Activated CD8-positive, alpha-beta T cell treated with anti-CD3 and anti-CD28 coated beads, Interleukin-2, amount 10 ng/mL, durations not matched to agents 7 days and 5 days (primary cell): ENCODE results near the gene MICALL1. TPM values are rescaled to one million over a fixed set of nuclear protein-coding genes. Genes with fewer than 3 reads are reported as not detected.
A peak's percentile ranks its signal among the peaks of the same experiment; 100 is the strongest.
"Not testable (repeated sequence)": the region's sequence is repeated elsewhere in the genome, so short reads cannot be mapped to it uniquely, and the experiment has no call there.

Experiments used
- ATAC-seq: fragments of 150-1000 bp; cut with Tn5 transposase; one replicate; pipeline ENCODE4 v1.10.0; 2021; ENCODE audit warnings: moderate library complexity
- CTCF ChIA-PET: fragments of 350-600 bp; sonication (Branson Sonifier 250); formaldehyde crosslinking; loops from one replicate; lab custom pipeline; 2021; ENCODE audit warnings: antibody characterized with exemption; lab: Charles Lee
- POLR2A ChIA-PET: fragments of 350-600 bp; sonication (Branson Sonifier 250); formaldehyde crosslinking; loops from one replicate; lab custom pipeline; 2021; ENCODE audit warnings: antibody characterized with exemption; lab: Charles Lee
- DNase-seq: peaks from one replicate; pipeline ENCODE4 v3.0.0-alpha.2; 2020
- H3K27ac Mint-ChIP-seq: one replicate; pipeline ENCODE4 v1.8.0; 2021; ENCODE audit warnings: mild to moderate bottlenecking, mixed read lengths
- H3K27me3 Mint-ChIP-seq: one replicate; pipeline ENCODE4 v1.8.0; 2021; ENCODE audit warnings: low read depth, mixed read lengths
- H3K36me3 Mint-ChIP-seq: one replicate; pipeline ENCODE4 v1.8.0; 2021; ENCODE audit warnings: low read depth, mixed read lengths
- H3K4me1 Mint-ChIP-seq: one replicate; pipeline ENCODE4 v1.8.0; 2021; ENCODE audit warnings: low read depth, mixed read lengths
- H3K4me3 Mint-ChIP-seq: one replicate; pipeline ENCODE4 v1.8.0; 2021; ENCODE audit warnings: mild to moderate bottlenecking, mixed read lengths
- H3K9me3 Mint-ChIP-seq: one replicate; pipeline ENCODE4 v1.8.0; 2022; ENCODE audit warnings: mixed read lengths; ENCODE audit not compliant: insufficient read depth
- total RNA-seq, 2 experiments: library from RNA; stranded (reverse); gene quantifications; one replicate each; pipeline ENCODE4 v1.2.3, GENCODE V29; 2021

MICALL1 gene
- total RNA-seq, 2 experiments from 2014 or later, result 21.3 to 24.5 TPM

GRCh38 chr22:37951305-37951704, 45.2 kb downstream of the MICALL1 start:
- Mint-ChIP-seq H3K4me3 (no peak overlapping the region), H3K4me1 (peaks cover 23% of the 10 kb centered on the region), H3K9me3 (no peaks in the 10 kb centered on the region), H3K27ac (no peak overlapping the region), H3K27me3 (peaks cover 17% of the 10 kb centered on the region), H3K36me3 (peaks cover 3% of the 10 kb centered on the region)
- ATAC-seq (no peak), DNase-seq (no peak)
- CTCF ChIA-PET, result no interaction called here
- POLR2A ChIA-PET, result no interaction called here

GRCh38 chr22:37952629-37953028, 46.5 kb downstream of the MICALL1 start:
- CTCF ChIA-PET, result interaction anchor here (2.3 to 3.2 kb wide), 2 partner anchors 18 to 22 kb away, joined by 7 to 11 read pairs; no protein-coding TSS in a partner anchor
- peaks cover 17% of the 10 kb centered on the region for H3K27me3 Mint-ChIP-seq
- peaks cover 23% of the 10 kb centered on the region for H3K4me1 Mint-ChIP-seq
- peaks cover 14% of the 10 kb centered on the region for H3K36me3 Mint-ChIP-seq
- DNase-seq, POLR2A ChIA-PET, H3K27ac Mint-ChIP-seq, H3K9me3 Mint-ChIP-seq, ATAC-seq: not testable (repeated sequence)
- H3K4me3 Mint-ChIP-seq, result peak overlapping the region; percentile 99

GRCh38 chr22:37953062-37953436, 47.0 kb downstream of the MICALL1 start:
- Mint-ChIP-seq H3K36me3 (peaks cover 17% of the 10 kb centered on the region), H3K9me3 (no peaks in the 10 kb centered on the region), H3K4me3 (peak overlapping the region; percentile 99), H3K27ac (peak overlapping the region; percentile 96), H3K4me1 (peaks cover 23% of the 10 kb centered on the region), H3K27me3 (peaks cover 17% of the 10 kb centered on the region)
- no peak for DNase-seq
- ATAC-seq, result peak; percentile 59
- POLR2A ChIA-PET, result interaction anchor here (1.1 to 1.7 kb wide), 3 partner anchors 56 to 728 kb away, joined by 3 to 7 read pairs (median 4); partner anchors contain the start of genes LGALS1 and TOMM22
- CTCF ChIA-PET, result interaction anchor here (1.5 to 3.9 kb wide), 5 partner anchors 12 to 145 kb away, joined by 5 to 34 read pairs (median 11); partner anchors contain the start of gene GCAT

- ChIA-PET CTCF (interaction anchor here (0.7 to 3.9 kb wide), 10 partner anchors 12 to 387 kb away, joined by 3 to 34 read pairs (median 5); partner anchors contain the start of gene GCAT), POLR2A (interaction anchor here (1.0 to 1.7 kb wide), 6 partner anchors 48 to 728 kb away, joined by 3 to 7 read pairs (median 4); partner anchors contain the start of genes GCAT, LGALS1, MICALL1 and TOMM22)
- ATAC-seq (peak; percentile 94), DNase-seq (peak; percentile 98)
- H3K4me1 Mint-ChIP-seq, result peaks cover 23% of the 10 kb centered on the region
- no peaks in the 10 kb centered on the region for H3K9me3 Mint-ChIP-seq
- peaks cover 20% of the 10 kb centered on the region for H3K36me3 Mint-ChIP-seq
- peaks cover 14% of the 10 kb centered on the region for H3K27me3 Mint-ChIP-seq
- peak within 1 kb of the TSS; percentile 96 for H3K27ac Mint-ChIP-seq
- peak within 1 kb of the TSS; percentile 99 for H3K4me3 Mint-ChIP-seq
Measured at GRCh38 chr22:37953437-37954179, 47.5 kb downstream of the MICALL1 start, which contains the start of the genes C22orf23 and POLR2F. TSS of gene C22orf23 (minus strand) at chr22:37953601. CDS start at chr22:37953149, 452 bp downstream. TSS of gene POLR2F (plus strand) at chr22:37953699. CDS start at chr22:37953788, 89 bp downstream.

GRCh38 chr22:37954686-37955085, 48.6 kb downstream of the MICALL1 start:
- peaks cover 14% of the 10 kb centered on the region for H3K27me3 Mint-ChIP-seq
- CTCF ChIA-PET, result interaction anchor here (1.1 to 3.9 kb wide), 11 partner anchors 11 to 388 kb away, joined by 3 to 34 read pairs (median 4); partner anchors contain the start of gene MICALL1
- POLR2A ChIA-PET, result interaction anchor here (1.0 to 1.7 kb wide), 4 partner anchors 49 to 147 kb away, joined by 3 to 7 read pairs (median 4); partner anchors contain the start of genes GCAT and MICALL1
- no peaks in the 10 kb centered on the region for H3K9me3 Mint-ChIP-seq
- DNase-seq (no peak), ATAC-seq (no peak)
- no peak overlapping the region for H3K27ac Mint-ChIP-seq
- peaks cover 30% of the 10 kb centered on the region for H3K36me3 Mint-ChIP-seq
- peak overlapping the region; percentile 99 for H3K4me3 Mint-ChIP-seq
- peaks cover 23% of the 10 kb centered on the region for H3K4me1 Mint-ChIP-seq

GRCh38 chr22:37955825-37956397, 49.8 kb downstream of the MICALL1 start:
- H3K27ac Mint-ChIP-seq, DNase-seq, H3K9me3 Mint-ChIP-seq, ATAC-seq, H3K4me3 Mint-ChIP-seq, POLR2A ChIA-PET: not testable (repeated sequence)
- Mint-ChIP-seq H3K36me3 (peaks cover 35% of the 10 kb centered on the region), H3K27me3 (peaks cover 14% of the 10 kb centered on the region), H3K4me1 (peaks cover 23% of the 10 kb centered on the region)
- CTCF ChIA-PET, result interaction anchor here (3.9 kb wide), 1 partner anchor 9 kb away, joined by 34 read pairs; no protein-coding TSS in a partner anchor

- Mint-ChIP-seq H3K27me3 (peaks cover 7% of the 10 kb centered on the region), H3K4me3 (no peak overlapping the region), H3K9me3 (no peaks in the 10 kb centered on the region), H3K36me3 (peaks cover 47% of the 10 kb centered on the region), H3K27ac (no peak overlapping the region), H3K4me1 (peaks cover 23% of the 10 kb centered on the region)
- ATAC-seq, result no peak
- DNase-seq, result no peak
- POLR2A ChIA-PET, result no interaction called here
- CTCF ChIA-PET, result no interaction called here
Measured at GRCh38 chr22:37957232-37957631, 51.1 kb downstream of the MICALL1 start.

GRCh38 chr22:37959231-37959825, 53.2 kb downstream of the MICALL1 start:
- Mint-ChIP-seq H3K4me3 (no peak overlapping the region), H3K9me3 (no peaks in the 10 kb centered on the region), H3K27ac (no peak overlapping the region), H3K4me1 (peaks cover 8% of the 10 kb centered on the region), H3K27me3 (no peaks in the 10 kb centered on the region), H3K36me3 (peaks cover 48% of the 10 kb centered on the region)
- no peak for DNase-seq
- ChIA-PET CTCF (interaction anchor here (0.8 to 3.7 kb wide), 3 partner anchors 25 to 141 kb away, joined by 4 to 12 read pairs (median 6); no protein-coding TSS in a partner anchor), POLR2A (no interaction called here)
- ATAC-seq, result no peak

GRCh38 chr22:37961062-37961461, 55.0 kb downstream of the MICALL1 start:
- CTCF ChIA-PET, result interaction anchor here (1.2 to 3.7 kb wide), 2 partner anchors 97 to 143 kb away, joined by 3 to 12 read pairs; no protein-coding TSS in a partner anchor
- H3K36me3 Mint-ChIP-seq, result peaks cover 53% of the 10 kb centered on the region
- H3K27me3 Mint-ChIP-seq, result no peaks in the 10 kb centered on the region
- DNase-seq (no peak), ATAC-seq (no peak)
- H3K27ac Mint-ChIP-seq, result no peak overlapping the region
- no peaks in the 10 kb centered on the region for H3K9me3 Mint-ChIP-seq
- POLR2A ChIA-PET, result interaction anchor here (0.6 kb wide), 1 partner anchor 1430 kb away, joined by 4 read pairs; no protein-coding TSS in a partner anchor
- H3K4me3 Mint-ChIP-seq, result no peak overlapping the region
- H3K4me1 Mint-ChIP-seq, result peaks cover 3% of the 10 kb centered on the region

- no peak for ATAC-seq
- Mint-ChIP-seq H3K27ac (no peak overlapping the region), H3K9me3 (no peaks in the 10 kb centered on the region), H3K4me3 (no peak overlapping the region), H3K27me3 (no peaks in the 10 kb centered on the region), H3K4me1 (peaks cover 4% of the 10 kb centered on the region), H3K36me3 (peaks cover 41% of the 10 kb centered on the region)
- CTCF ChIA-PET, result interaction anchor here (0.7 to 2.5 kb wide), 10 partner anchors 11 to 148 kb away, joined by 3 to 38 read pairs (median 4); partner anchors contain the start of genes ANKRD54, C22orf23 and POLR2F
- DNase-seq, result no peak
- POLR2A ChIA-PET, result no interaction called here
Measured at GRCh38 chr22:37965940-37966664, 60.0 kb downstream of the MICALL1 start.
